SU-DHL-6 (cell line): ENCODE results near the gene OSGIN1.

Experiments
- H2AFZ ChIP-seq: fragments of 200-600 bp; sonication (generic); 2 replicates; pipeline ENCODE4 v1.6.1; 2014; ENCODE audit warnings: low read depth, mild to moderate bottlenecking, moderate library complexity, mixed read lengths, antibody characterized with exemption, low read length; ENCODE audit not compliant: severe bottlenecking
- H3F3A ChIP-seq: fragments of 200-600 bp; shearing (Covaris generic); 2 replicates; pipeline ENCODE4 v1.6.0; 2016; ENCODE audit warnings: antibody characterized with exemption, mild to moderate bottlenecking; ENCODE audit not compliant: insufficient read depth
- H3K27ac ChIP-seq: fragments of 200-600 bp; sonication (generic); 2 replicates; pipeline ENCODE4 v1.5.1; 2016; ENCODE audit warnings: low read depth, mild to moderate bottlenecking, low read length, moderate library complexity, mixed read lengths
- H3K27me3 ChIP-seq: fragments of 200-600 bp; sonication (generic), shearing (Covaris generic); 2 replicates; pipeline ENCODE4 v1.6.0; 2014; ENCODE audit warnings: mild to moderate bottlenecking, low read length
- H3K36me3 ChIP-seq: fragments of 200-600 bp; sonication (generic); 2 replicates; pipeline ENCODE4 v1.6.1; 2014; ENCODE audit warnings: mild to moderate bottlenecking, low read length, mixed read lengths
- H3K4me2 ChIP-seq: fragments of 300-600, 200-600 bp; shearing (Covaris generic), sonication (generic); 2 replicates; pipeline ENCODE4 v1.6.0; 2014; ENCODE audit warnings: low read length, low read depth, mild to moderate bottlenecking; ENCODE audit not compliant: poor library complexity, severe bottlenecking
- H3K4me3 ChIP-seq: fragments of 200-600 bp; sonication (generic); 2 replicates; pipeline ENCODE4 v1.5.1; 2014; ENCODE audit warnings: antibody characterized with exemption, low read length, mild to moderate bottlenecking, mixed read lengths; ENCODE audit not compliant: insufficient read depth, poor library complexity, severe bottlenecking
- H3K79me2 ChIP-seq: fragments of 200-600 bp; sonication (generic); 2 replicates; pipeline ENCODE4 v1.6.1; 2014; ENCODE audit warnings: mild to moderate bottlenecking, low read length, moderate library complexity; ENCODE audit not compliant: insufficient read depth
- H3K9ac ChIP-seq: fragments of 200-600 bp; sonication (generic); 2 replicates; pipeline ENCODE4 v1.7.0; 2014; ENCODE audit warnings: mild to moderate bottlenecking, low read length
- H3K9me2 ChIP-seq: fragments of 200-600 bp; sonication (generic); replicated peaks from 2 replicates; pipeline ENCODE4 v1.6.1; 2014; ENCODE audit warnings: low read length; ENCODE audit not compliant: insufficient read depth
- H3K9me3 ChIP-seq: fragments of 200-600 bp; sonication (generic); 2 replicates; pipeline ENCODE4 v1.6.1; 2014; ENCODE audit warnings: low read length, mixed read lengths; ENCODE audit not compliant: insufficient read depth
- H4K20me1 ChIP-seq: fragments of 200-600 bp; sonication (generic); 2 replicates; pipeline ENCODE4 v1.6.1; 2014; ENCODE audit warnings: low read depth, mild to moderate bottlenecking, antibody characterized with exemption, low read length, moderate library complexity, mixed read lengths
- EZH2phosphoT487 ChIP-seq: fragments of 200-600 bp; sonication (generic), shearing (Covaris generic); conservative IDR thresholded peaks from 2 replicates; pipeline ENCODE4 v1.6.1; 2018; ENCODE audit warnings: mild to moderate bottlenecking, antibody characterized with exemption, low read length, moderate library complexity, mixed read lengths
- TF ChIP-seq, protein P1 (sequence below): fragments of 200-600 bp; sonication (generic); IDR thresholded peaks from one replicate; pipeline ENCODE4 v1.5.1; 2017; ENCODE audit warnings: antibody characterized with exemption, mild to moderate bottlenecking, low read length, moderate library complexity; ENCODE audit not compliant: insufficient read depth, poor library complexity, severe bottlenecking

OSGIN1 gene

DNA sequence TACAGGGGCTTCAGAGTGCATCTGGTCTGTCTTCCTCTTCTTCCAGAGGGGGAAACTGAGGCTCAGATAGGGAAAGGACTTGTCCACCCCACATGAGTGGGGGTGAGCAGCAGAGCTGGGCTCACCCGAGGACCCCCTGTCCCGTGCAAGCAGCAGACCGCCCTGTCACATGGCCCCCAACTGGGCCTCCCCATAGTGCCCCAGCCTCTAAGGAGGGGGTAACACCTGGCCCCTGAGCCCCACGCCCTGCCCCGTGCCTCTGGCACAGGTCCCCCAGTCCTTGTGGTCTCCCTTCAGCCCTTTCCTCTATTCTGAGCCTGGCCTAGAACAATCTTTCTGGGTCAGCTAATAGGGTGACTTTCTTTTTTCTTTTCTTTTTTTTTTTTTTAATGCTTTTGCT lies 8.6 kb downstream of the OSGIN1 start:
- no peak overlapping the region for H3K9ac ChIP-seq
- no peaks in the 10 kb centered on the region for H3K27me3 ChIP-seq
- H3K27ac ChIP-seq: no peak overlapping the region
- TF ChIP-seq, protein P1, sequence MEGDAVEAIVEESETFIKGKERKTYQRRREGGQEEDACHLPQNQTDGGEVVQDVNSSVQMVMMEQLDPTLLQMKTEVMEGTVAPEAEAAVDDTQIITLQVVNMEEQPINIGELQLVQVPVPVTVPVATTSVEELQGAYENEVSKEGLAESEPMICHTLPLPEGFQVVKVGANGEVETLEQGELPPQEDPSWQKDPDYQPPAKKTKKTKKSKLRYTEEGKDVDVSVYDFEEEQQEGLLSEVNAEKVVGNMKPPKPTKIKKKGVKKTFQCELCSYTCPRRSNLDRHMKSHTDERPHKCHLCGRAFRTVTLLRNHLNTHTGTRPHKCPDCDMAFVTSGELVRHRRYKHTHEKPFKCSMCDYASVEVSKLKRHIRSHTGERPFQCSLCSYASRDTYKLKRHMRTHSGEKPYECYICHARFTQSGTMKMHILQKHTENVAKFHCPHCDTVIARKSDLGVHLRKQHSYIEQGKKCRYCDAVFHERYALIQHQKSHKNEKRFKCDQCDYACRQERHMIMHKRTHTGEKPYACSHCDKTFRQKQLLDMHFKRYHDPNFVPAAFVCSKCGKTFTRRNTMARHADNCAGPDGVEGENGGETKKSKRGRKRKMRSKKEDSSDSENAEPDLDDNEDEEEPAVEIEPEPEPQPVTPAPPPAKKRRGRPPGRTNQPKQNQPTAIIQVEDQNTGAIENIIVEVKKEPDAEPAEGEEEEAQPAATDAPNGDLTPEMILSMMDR: no peak
- TF ChIP-seq EZH2phosphoT487: no peak
- H3K36me3 ChIP-seq: no peaks in the 10 kb centered on the region
- H2AFZ ChIP-seq: no peak overlapping the region
- H3K4me2 ChIP-seq: no peak overlapping the region
- no peaks in the 10 kb centered on the region for H4K20me1 ChIP-seq
- no peaks in the 10 kb centered on the region for H3K9me2 ChIP-seq
- no peaks in the 10 kb centered on the region for H3K9me3 ChIP-seq
- H3K4me3 ChIP-seq: no peak overlapping the region
- H3K79me2 ChIP-seq: no peaks in the 10 kb centered on the region
- H3F3A ChIP-seq: no peaks in the 10 kb centered on the region

DNA sequence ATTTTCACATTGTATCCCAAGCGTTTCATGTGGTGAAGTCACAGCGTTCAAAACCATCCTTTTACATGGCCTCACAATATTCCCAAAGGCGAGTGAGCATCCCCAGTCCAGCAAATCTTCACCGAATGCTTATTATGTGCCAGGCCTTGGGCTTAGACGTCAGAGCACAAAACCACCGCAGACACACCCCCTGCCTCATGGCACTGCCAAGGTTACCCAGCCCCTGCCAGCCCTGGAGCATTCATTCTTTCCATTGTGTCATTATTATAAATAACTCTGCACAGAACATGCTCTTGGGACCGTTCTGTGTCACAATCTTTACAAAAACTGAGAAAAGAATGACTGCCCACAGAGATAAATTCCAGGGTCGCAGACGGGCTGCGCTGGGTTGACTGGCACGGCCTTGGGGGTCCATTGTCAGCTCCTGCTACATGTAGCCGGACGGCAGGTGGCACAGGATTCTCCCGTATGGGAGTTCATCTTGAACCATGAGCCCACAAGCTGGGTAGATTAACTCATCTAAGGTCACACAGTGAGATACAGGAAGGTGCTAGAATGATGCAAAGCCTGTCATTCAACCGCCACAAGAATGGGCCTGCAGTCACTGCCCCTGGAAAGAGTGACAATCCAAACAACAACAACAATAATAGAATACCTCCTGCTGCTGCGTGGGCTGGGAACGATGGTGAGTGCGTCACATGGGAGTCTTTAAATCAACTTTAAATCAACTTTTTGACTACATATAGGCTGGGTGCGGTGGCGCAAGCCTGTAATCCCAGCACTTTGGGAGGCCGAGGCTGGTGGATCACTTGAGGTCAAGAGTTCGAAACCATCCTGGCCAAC lies 10.5 kb downstream of the OSGIN1 start:
- Histone ChIP-seq H3K4me3 (no peak overlapping the region), H3K9ac (no peak overlapping the region), H3K4me2 (no peak overlapping the region)

DNA sequence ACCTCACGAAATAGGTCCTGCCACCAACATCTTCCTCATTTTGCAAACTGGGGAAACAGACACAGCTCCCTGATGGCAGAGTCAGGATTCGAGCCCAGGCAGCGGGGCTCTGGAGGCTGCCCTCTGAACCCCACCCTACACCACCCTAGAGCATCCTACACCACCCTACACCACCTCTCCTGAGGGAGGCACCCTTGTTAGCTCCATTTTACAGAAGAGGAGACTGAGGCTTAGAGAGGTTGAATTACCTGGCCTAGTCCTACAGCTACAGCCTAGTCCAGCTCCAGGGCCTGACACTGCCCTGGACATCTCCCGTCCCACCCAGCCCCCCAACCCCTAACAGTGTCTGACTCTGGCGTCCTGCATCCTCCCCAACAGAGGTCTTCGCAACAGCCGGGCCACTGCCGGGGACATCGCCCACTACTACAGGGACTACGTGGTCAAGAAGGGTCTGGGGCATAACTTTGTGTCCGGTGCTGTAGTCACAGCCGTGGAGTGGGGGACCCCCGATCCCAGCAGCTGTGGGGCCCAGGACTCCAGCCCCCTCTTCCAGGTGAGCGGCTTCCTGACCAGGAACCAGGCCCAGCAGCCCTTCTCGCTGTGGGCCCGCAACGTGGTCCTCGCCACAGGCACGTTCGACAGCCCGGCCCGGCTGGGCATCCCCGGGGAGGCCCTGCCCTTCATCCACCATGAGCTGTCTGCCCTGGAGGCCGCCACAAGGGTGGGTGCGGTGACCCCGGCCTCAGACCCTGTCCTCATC lies 11.8 kb downstream of the OSGIN1 start:
- Histone ChIP-seq H3K36me3 (no peaks in the 10 kb centered on the region), H3K9ac (no peak overlapping the region), H3K4me3 (no peak overlapping the region), H3K4me2 (no peak overlapping the region), H3K9me2 (no peaks in the 10 kb centered on the region), H2AFZ (no peak overlapping the region), H3K9me3 (no peaks in the 10 kb centered on the region), H4K20me1 (no peaks in the 10 kb centered on the region), H3K27ac (no peak overlapping the region), H3K79me2 (no peaks in the 10 kb centered on the region), H3F3A (no peaks in the 10 kb centered on the region), H3K27me3 (no peaks in the 10 kb centered on the region)
- TF ChIP-seq EZH2phosphoT487: no peak
- TF ChIP-seq, protein P1: no peak

More for the DNA sequence above, 10.5 kb downstream of the OSGIN1 start:
- H3F3A ChIP-seq: no peaks in the 10 kb centered on the region
- H3K9me3 ChIP-seq: no peaks in the 10 kb centered on the region
- no peak overlapping the region for H3K27ac ChIP-seq
- H3K36me3 ChIP-seq: no peaks in the 10 kb centered on the region
- H3K9me2 ChIP-seq: no peaks in the 10 kb centered on the region
- no peaks in the 10 kb centered on the region for H3K79me2 ChIP-seq
- H2AFZ ChIP-seq: no peak overlapping the region
- TF ChIP-seq, protein P1: no peak
- TF ChIP-seq EZH2phosphoT487: no peak
- H4K20me1 ChIP-seq: no peaks in the 10 kb centered on the region
- no peaks in the 10 kb centered on the region for H3K27me3 ChIP-seq
